Adipocyte (in vitro differentiated cells): Measurements from ENCODE around the gene KRTAP4-2.
"Not testable (repeated sequence)": the region's sequence is repeated elsewhere in the genome, so short reads cannot be mapped to it uniquely, and the experiment has no call there.

ENCODE experiments used
- DNase-seq: peaks from one replicate; pipeline ENCODE4 v3.0.0-alpha.2; 2015; ENCODE audit warnings: low read depth
- H3K27me3 ChIP-seq: replicated peaks from 2 replicates; pipeline ENCODE4 v1.7.0; 2013; ENCODE audit warnings: mild to moderate bottlenecking, low read length, moderate library complexity; ENCODE audit not compliant: control insufficient read depth, insufficient read depth
- H3K36me3 ChIP-seq: 2 replicates; pipeline ENCODE4 v1.7.0; 2013; ENCODE audit warnings: low read length, mild to moderate bottlenecking, moderate library complexity; ENCODE audit not compliant: control insufficient read depth, insufficient read depth, severe bottlenecking
- H3K4me1 ChIP-seq: 2 replicates; pipeline ENCODE4 v1.7.0; 2013; ENCODE audit warnings: mild to moderate bottlenecking, low read length, moderate library complexity; ENCODE audit not compliant: control insufficient read depth, insufficient read depth
- H3K4me3 ChIP-seq: 2 replicates; pipeline ENCODE4 v1.7.0; 2013; ENCODE audit warnings: mild to moderate bottlenecking, low read length, moderate library complexity
- H3K9ac ChIP-seq: 2 replicates; pipeline ENCODE4 v1.7.0; 2013; ENCODE audit warnings: mild to moderate bottlenecking, low read length, moderate library complexity
- H3K9me3 ChIP-seq: 2 replicates; pipeline ENCODE4 v1.7.0; 2013; ENCODE audit warnings: mild to moderate bottlenecking, low read length, moderate library complexity; ENCODE audit not compliant: control insufficient read depth

Gene KRTAP4-2

DNA sequence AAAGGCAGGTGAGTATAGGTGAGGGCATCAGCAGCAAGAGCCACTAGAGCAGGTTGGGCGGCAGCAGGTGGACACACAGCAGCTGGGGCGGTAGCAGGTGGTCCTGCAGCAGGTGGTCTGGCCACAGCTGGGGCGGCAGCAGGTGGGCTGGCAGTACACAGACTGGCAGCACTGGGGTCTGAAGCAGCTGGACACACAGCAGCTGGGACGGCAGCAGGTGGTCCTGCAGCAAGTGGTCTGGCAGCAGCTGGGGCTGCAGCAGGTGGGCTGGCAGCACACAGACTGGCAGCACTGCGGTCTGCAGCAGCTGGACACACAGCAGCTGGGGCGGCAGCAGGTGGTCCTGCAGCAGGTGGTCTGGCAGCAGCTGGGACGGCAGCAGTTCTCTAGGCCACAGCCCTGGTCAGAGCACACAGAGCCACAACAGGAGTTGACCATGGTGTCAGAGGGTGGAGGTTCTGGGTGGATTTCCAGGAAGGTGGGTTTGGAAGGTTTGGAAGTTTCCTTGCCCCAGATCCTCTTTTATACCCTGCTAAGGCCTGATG lies at the start of gene KRTAP4-2:
KRTAP4-2 (minus strand) TSS at position 495 of the 545 bp plus-strand sequence; CDS start at position 438, 57 bp downstream.
- no peaks in the 10 kb centered on the region for H3K36me3 ChIP-seq
- H3K4me3 ChIP-seq, result no peak within 1 kb of the TSS
- no peaks in the 10 kb centered on the region for H3K9me3 ChIP-seq
- DNase-seq, result no peak
- no peak within 1 kb of the TSS for H3K9ac ChIP-seq
- no peaks in the 10 kb centered on the region for H3K27me3 ChIP-seq
- H3K4me1 ChIP-seq, result peaks cover 14% of the 10 kb centered on the region

GRCh38 chr17:41226598-41227095 lies 48.6 kb upstream of the KRTAP4-2 start, which contains the start of gene KRTAP9-2:
Gene KRTAP9-2 (plus strand): TSS chr17:41226648. CDS start chr17:41226655, 7 bp downstream.
- not testable (repeated sequence) for H3K4me1 ChIP-seq, H3K27me3 ChIP-seq, H3K9me3 ChIP-seq, H3K9ac ChIP-seq, H3K4me3 ChIP-seq, DNase-seq, H3K36me3 ChIP-seq

- Histone ChIP-seq H3K4me3 (no peak overlapping the region), H3K4me1 (no peaks in the 10 kb centered on the region), H3K9ac (no peak overlapping the region), H3K36me3 (no peaks in the 10 kb centered on the region), H3K9me3 (no peaks in the 10 kb centered on the region), H3K27me3 (peaks cover 5% of the 10 kb centered on the region)
- DNase-seq, result no peak
These were observed 48.0 kb upstream of the KRTAP4-2 start for GRCh38 chr17:41226051-41226450.

DNA sequence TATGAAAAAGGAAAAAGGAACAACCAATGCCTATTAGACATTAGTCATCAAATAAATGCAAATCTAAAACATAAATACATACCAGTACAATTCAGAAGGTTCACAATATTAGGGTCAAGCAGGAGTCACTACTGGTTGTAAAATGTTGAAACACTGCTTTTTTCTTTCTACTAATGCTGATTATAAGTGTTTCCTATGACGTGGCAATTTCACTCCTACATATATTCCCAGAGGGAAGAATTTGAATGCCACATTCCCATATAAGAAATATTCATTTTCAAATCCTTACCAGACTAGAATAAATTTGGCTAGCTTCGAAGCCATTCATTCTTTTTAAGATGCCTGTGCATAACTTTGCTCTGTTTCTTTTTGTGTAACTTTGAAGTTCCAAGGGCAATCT lies 45.8 kb upstream of the KRTAP4-2 start:
- Histone ChIP-seq H3K4me1 (no peaks in the 10 kb centered on the region), H3K4me3 (no peak overlapping the region), H3K9ac (no peak overlapping the region), H3K9me3 (no peaks in the 10 kb centered on the region), H3K27me3 (peaks cover 5% of the 10 kb centered on the region), H3K36me3 (no peaks in the 10 kb centered on the region)
- DNase-seq, result peak; percentile 12

DNA sequence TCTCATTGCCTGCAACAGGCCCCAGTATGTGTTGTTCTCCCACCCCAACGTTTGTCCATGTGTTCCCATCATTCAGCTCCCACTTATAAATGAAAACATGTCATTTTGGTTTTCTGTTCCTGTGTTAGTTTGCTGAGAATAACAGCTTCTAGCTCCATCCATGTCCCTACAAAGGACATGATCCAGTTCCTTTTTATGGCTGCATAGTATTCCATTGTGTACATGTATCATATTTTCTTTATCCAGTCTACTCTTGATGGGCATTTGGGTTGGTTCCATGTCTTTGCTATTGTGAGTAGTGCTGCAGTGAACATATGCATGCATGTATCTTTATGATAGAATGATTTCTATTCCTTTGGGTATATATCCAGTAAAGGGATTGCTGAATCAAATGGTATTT lies 37.7 kb upstream of the KRTAP4-2 start:
- H3K27me3 ChIP-seq, result no peaks in the 10 kb centered on the region
- DNase-seq, result no peak
- no peaks in the 10 kb centered on the region for H3K9me3 ChIP-seq
- H3K4me1 ChIP-seq, result no peaks in the 10 kb centered on the region
- no peak overlapping the region for H3K9ac ChIP-seq
- H3K4me3 ChIP-seq, result no peak overlapping the region
- H3K36me3 ChIP-seq, result no peaks in the 10 kb centered on the region

GRCh38 chr17:41212524-41213169 lies 34.6 kb upstream of the KRTAP4-2 start:
- Histone ChIP-seq H3K4me1 (no peaks in the 10 kb centered on the region), H3K9ac (no peak overlapping the region), H3K36me3 (no peaks in the 10 kb centered on the region), H3K4me3 (no peak overlapping the region), H3K9me3 (peaks cover 5% of the 10 kb centered on the region), H3K27me3 (no peaks in the 10 kb centered on the region)
- no peak for DNase-seq

GRCh38 chr17:41211845-41212466 lies 33.9 kb upstream of the KRTAP4-2 start:
- H3K4me3 ChIP-seq, result no peak overlapping the region
- DNase-seq, result peak; percentile 33
- no peak overlapping the region for H3K9ac ChIP-seq
- peaks cover 5% of the 10 kb centered on the region for H3K9me3 ChIP-seq
- H3K27me3 ChIP-seq, result no peaks in the 10 kb centered on the region
- no peaks in the 10 kb centered on the region for H3K4me1 ChIP-seq
- no peaks in the 10 kb centered on the region for H3K36me3 ChIP-seq

DNA sequence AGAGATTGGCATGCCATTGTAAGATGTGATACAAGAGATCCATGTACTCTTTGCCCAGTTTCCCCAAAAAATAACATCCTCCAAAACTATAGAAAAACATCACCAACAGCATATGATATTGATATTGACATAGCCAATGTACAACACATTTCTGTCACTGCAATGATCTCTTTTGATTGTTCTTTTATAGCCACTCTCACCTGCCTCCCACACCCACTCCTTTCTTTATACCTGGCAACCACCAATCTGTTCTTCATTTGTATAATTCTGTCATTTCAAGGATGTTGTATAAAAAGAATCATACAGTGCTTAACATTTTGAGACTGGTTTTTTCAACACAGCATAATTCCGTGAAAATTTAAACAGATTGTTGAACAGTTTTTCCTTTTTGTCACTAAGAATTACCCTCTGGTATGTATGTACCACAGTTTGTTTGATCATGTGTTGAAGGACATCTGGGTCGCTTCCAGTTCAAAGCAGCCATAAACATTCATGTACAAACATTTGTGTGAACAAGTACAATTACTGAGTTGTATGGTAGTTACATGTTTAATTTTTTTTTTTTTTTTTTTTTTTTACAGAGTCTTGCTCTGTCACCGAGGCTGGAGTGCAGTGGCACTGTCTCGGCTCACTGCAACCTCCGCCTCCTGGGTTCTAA lies 21.5 kb upstream of the KRTAP4-2 start:
- Histone ChIP-seq H3K36me3 (no peaks in the 10 kb centered on the region), H3K9me3 (peaks cover 3% of the 10 kb centered on the region), H3K27me3 (no peaks in the 10 kb centered on the region), H3K9ac (no peak overlapping the region), H3K4me3 (no peak overlapping the region), H3K4me1 (no peaks in the 10 kb centered on the region)
- no peak for DNase-seq

- Histone ChIP-seq H3K36me3 (no peaks in the 10 kb centered on the region), H3K9me3 (peaks cover 3% of the 10 kb centered on the region), H3K9ac (no peak overlapping the region), H3K4me1 (no peaks in the 10 kb centered on the region), H3K4me3 (no peak overlapping the region), H3K27me3 (no peaks in the 10 kb centered on the region)
- no peak for DNase-seq
These were observed 18.0 kb upstream of the KRTAP4-2 start for GRCh38 chr17:41196068-41196467.

DNA sequence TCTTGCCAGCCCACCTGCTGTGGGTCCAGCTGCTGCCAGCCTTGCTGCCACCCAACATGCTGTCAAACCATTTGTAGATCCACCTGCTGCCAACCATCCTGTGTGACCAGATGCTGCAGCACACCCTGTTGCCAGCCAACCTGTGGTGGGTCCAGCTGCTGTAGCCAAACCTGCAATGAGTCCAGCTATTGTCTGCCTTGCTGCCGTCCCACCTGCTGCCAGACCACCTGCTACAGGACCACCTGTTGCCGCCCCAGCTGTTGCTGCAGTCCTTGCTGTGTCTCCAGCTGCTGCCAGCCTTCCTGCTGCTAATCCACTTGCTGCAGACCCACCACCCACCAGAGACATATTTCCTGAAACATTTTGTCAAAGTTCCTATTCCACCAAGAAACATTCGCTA lies 12.3 kb upstream of the KRTAP4-2 start:
- no peaks in the 10 kb centered on the region for H3K36me3 ChIP-seq
- no peak overlapping the region for H3K4me3 ChIP-seq
- H3K9me3 ChIP-seq, result no peaks in the 10 kb centered on the region
- no peaks in the 10 kb centered on the region for H3K27me3 ChIP-seq
- no peak overlapping the region for H3K9ac ChIP-seq
- H3K4me1 ChIP-seq, result no peaks in the 10 kb centered on the region
- no peak for DNase-seq

GRCh38 chr17:41189837-41190318 lies 11.9 kb upstream of the KRTAP4-2 start, which contains the start of gene KRTAP9-1:
Gene KRTAP9-1 (plus strand): TSS chr17:41189887. CDS start chr17:41189887, 0 bp downstream.
- H3K4me1 ChIP-seq, H3K36me3 ChIP-seq, H3K4me3 ChIP-seq, H3K9ac ChIP-seq, H3K9me3 ChIP-seq, H3K27me3 ChIP-seq, DNase-seq: not testable (repeated sequence)
